HG03571 (cell line): Measurements from ENCODE around the gene LAIR2.

Experiments used
- ATAC-seq: cut with Tn5 transposase; IDR thresholded peaks from one replicate; pipeline ENCODE4 v1.9.1; 2021; ENCODE audit not compliant: unreplicated experiment

The LAIR2 gene

GRCh38 chr19:54530866-54531265 is 28.2 kb downstream of the LAIR2 start:
- no peak for ATAC-seq

GRCh38 chr19:54532528-54532927 is 29.9 kb downstream of the LAIR2 start:
- peak; percentile 71 for ATAC-seq

GRCh38 chr19:54533476-54533875 is 30.8 kb downstream of the LAIR2 start:
- no peak for ATAC-seq

GRCh38 chr19:54534156-54534555 is 31.5 kb downstream of the LAIR2 start:
- no peak for ATAC-seq

- ATAC-seq, result no peak
Observed at GRCh38 chr19:54535601-54536000, 33.0 kb downstream of the LAIR2 start.

GRCh38 chr19:54536956-54537355 is 34.3 kb downstream of the LAIR2 start:
- no peak for ATAC-seq

GRCh38 chr19:54541712-54542111 is 39.1 kb downstream of the LAIR2 start:
- no peak for ATAC-seq

- ATAC-seq, result no peak
Observed at GRCh38 chr19:54548806-54549205, 46.2 kb downstream of the LAIR2 start.

GRCh38 chr19:54549224-54549623 is 46.6 kb downstream of the LAIR2 start:
- ATAC-seq, result no peak

- ATAC-seq, result no peak
Observed at GRCh38 chr19:54551293-54551692, 48.7 kb downstream of the LAIR2 start.

GRCh38 chr19:54551950-54552912 is 49.6 kb downstream of the LAIR2 start:
- ATAC-seq, result no peak

- no peak for ATAC-seq
Observed at GRCh38 chr19:54552913-54553310, 50.3 kb downstream of the LAIR2 start.

GRCh38 chr19:54554006-54554405 is 51.4 kb downstream of the LAIR2 start:
- ATAC-seq, result no peak

GRCh38 chr19:54554896-54555295 is 52.3 kb downstream of the LAIR2 start:
- no peak for ATAC-seq

GRCh38 chr19:54556194-54556593 is 53.6 kb downstream of the LAIR2 start:
- ATAC-seq, result no peak

GRCh38 chr19:54558339-54558738 is 55.7 kb downstream of the LAIR2 start:
- ATAC-seq, result no peak
